ENCODE measurements around the gene MAOB.
"Not testable (repeated sequence)": the region's sequence is repeated elsewhere in the genome, so short reads cannot be mapped to it uniquely, and the experiment has no call there.

Gene MAOB

GRCh38 chrX:43882294-43882681 is at the start of gene MAOB:
MAOB (minus strand) TSS chrX:43882450; CDS start chrX:43882299, 151 bp downstream.
- DNase-seq (ENCODE audit: low read depth in 2 of 3, low spot score in 2 of 3) = peak in 1 of 3 experiments; percentile 5

- not testable (repeated sequence) for DNase-seq (ENCODE audit: low read depth in 2 of 3, low spot score in 2 of 3)
Observed at GRCh38 chrX:43922032-43922431, 39.8 kb upstream of the MAOB start.

GRCh38 chrX:43910772-43911171 is 28.5 kb upstream of the MAOB start:
- not testable (repeated sequence) for DNase-seq (ENCODE audit: low read depth in 2 of 3, low spot score in 2 of 3)

GRCh38 chrX:43910012-43910411 is 27.8 kb upstream of the MAOB start:
- DNase-seq (ENCODE audit: low read depth in 2 of 3, low spot score in 2 of 3) = no peak

- no peak for DNase-seq (ENCODE audit: low read depth in 2 of 3, low spot score in 2 of 3)
Observed at GRCh38 chrX:43909141-43909540, 26.9 kb upstream of the MAOB start.

GRCh38 chrX:43899878-43900815 is 17.9 kb upstream of the MAOB start:
- DNase-seq (ENCODE audit: low read depth in 2 of 3, low spot score in 2 of 3) = no peak

GRCh38 chrX:43898406-43899035 is 16.3 kb upstream of the MAOB start:
- no peak for DNase-seq (ENCODE audit: low read depth in 2 of 3, low spot score in 2 of 3)

- no peak for DNase-seq (ENCODE audit: low read depth in 2 of 3, low spot score in 2 of 3)
Observed at GRCh38 chrX:43897290-43897689, 15.0 kb upstream of the MAOB start.

- DNase-seq (ENCODE audit: low read depth in 2 of 3, low spot score in 2 of 3) = no peak
Observed at GRCh38 chrX:43892336-43892870, 10.2 kb upstream of the MAOB start.

GRCh38 chrX:43885617-43886016 is 3.4 kb upstream of the MAOB start:
- DNase-seq (ENCODE audit: low read depth in 2 of 3, low spot score in 2 of 3) = no peak

- no peak for DNase-seq (ENCODE audit: low read depth in 2 of 3, low spot score in 2 of 3)
Observed at GRCh38 chrX:43881410-43882293, 598 bp downstream of the MAOB start.

GRCh38 chrX:43880425-43880824 is 1.8 kb downstream of the MAOB start:
- DNase-seq (ENCODE audit: low read depth in 2 of 3, low spot score in 2 of 3) = no peak

- no peak for DNase-seq (ENCODE audit: low read depth in 2 of 3, low spot score in 2 of 3)
Observed at GRCh38 chrX:43878906-43879526, 3.2 kb downstream of the MAOB start.

- DNase-seq (ENCODE audit: low read depth in 2 of 3, low spot score in 2 of 3) = no peak
Observed at GRCh38 chrX:43876680-43877079, 5.6 kb downstream of the MAOB start.

GRCh38 chrX:43870758-43871419 is 11.4 kb downstream of the MAOB start:
- no peak for DNase-seq (ENCODE audit: low read depth in 2 of 3, low spot score in 2 of 3)

- no peak for DNase-seq (ENCODE audit: low read depth in 2 of 3, low spot score in 2 of 3)
Observed at GRCh38 chrX:43870011-43870410, 12.2 kb downstream of the MAOB start.

- no peak for DNase-seq (ENCODE audit: low read depth in 2 of 3, low spot score in 2 of 3)
Observed at GRCh38 chrX:43868791-43869190, 13.5 kb downstream of the MAOB start.

GRCh38 chrX:43866423-43866822 is 15.8 kb downstream of the MAOB start:
- no peak for DNase-seq (ENCODE audit: low read depth in 2 of 3, low spot score in 2 of 3)

- DNase-seq (ENCODE audit: low read depth in 2 of 3, low spot score in 2 of 3) = no peak
Observed at GRCh38 chrX:43865791-43866190, 16.5 kb downstream of the MAOB start.

GRCh38 chrX:43862434-43862833 is 19.8 kb downstream of the MAOB start:
- DNase-seq (ENCODE audit: low read depth in 2 of 3, low spot score in 2 of 3) = no peak
